Mucosa of rectum (tissue), 2 donors: ENCODE measurements around the gene PTGES3L.
"Not testable (repeated sequence)": the region's sequence is repeated elsewhere in the genome, so short reads cannot be mapped to it uniquely, and the experiment has no call there.

Experiments used
- H3K27ac ChIP-seq, 2 donors: one replicate each; pipeline ENCODE4 v1.7.0; 2013; ENCODE audit warnings: inconsistent platforms in 2 of 2, low read depth in 2 of 2, low read length in 2 of 2
- H3K27me3 ChIP-seq, 2 donors: one replicate each; pipeline ENCODE4 v1.7.0; 2013; ENCODE audit warnings: low read length in 2 of 2; ENCODE audit not compliant: control insufficient read depth in 2 of 2, insufficient read depth in 2 of 2
- H3K36me3 ChIP-seq, 2 donors: one replicate each; pipeline ENCODE4 v1.7.0; 2013; ENCODE audit warnings: low read length in 2 of 2; ENCODE audit not compliant: control insufficient read depth in 2 of 2, insufficient read depth in 2 of 2
- H3K4me1 ChIP-seq, 2 donors: one replicate each; pipeline ENCODE4 v1.7.0; 2013; ENCODE audit warnings: low read length in 2 of 2, mild to moderate bottlenecking in 1 of 2; ENCODE audit not compliant: control insufficient read depth in 2 of 2, insufficient read depth in 2 of 2
- H3K4me3 ChIP-seq, 2 donors: one replicate each; pipeline ENCODE4 v1.7.0; 2013; ENCODE audit warnings: low read length in 2 of 2
- H3K9ac ChIP-seq, 2 donors: one replicate each; pipeline ENCODE4 v1.7.0; 2013; ENCODE audit warnings: low read length in 2 of 2, low read depth in 1 of 2, mild to moderate bottlenecking in 1 of 2
- H3K9me3 ChIP-seq, 2 donors: one replicate each; pipeline ENCODE4 v1.7.0; 2013; ENCODE audit warnings: low read length in 2 of 2; ENCODE audit not compliant: control insufficient read depth in 2 of 2
- donor health status: healthy.
- donor health status: Normal muscosa, but diverticular disease.

PTGES3L gene

DNA sequence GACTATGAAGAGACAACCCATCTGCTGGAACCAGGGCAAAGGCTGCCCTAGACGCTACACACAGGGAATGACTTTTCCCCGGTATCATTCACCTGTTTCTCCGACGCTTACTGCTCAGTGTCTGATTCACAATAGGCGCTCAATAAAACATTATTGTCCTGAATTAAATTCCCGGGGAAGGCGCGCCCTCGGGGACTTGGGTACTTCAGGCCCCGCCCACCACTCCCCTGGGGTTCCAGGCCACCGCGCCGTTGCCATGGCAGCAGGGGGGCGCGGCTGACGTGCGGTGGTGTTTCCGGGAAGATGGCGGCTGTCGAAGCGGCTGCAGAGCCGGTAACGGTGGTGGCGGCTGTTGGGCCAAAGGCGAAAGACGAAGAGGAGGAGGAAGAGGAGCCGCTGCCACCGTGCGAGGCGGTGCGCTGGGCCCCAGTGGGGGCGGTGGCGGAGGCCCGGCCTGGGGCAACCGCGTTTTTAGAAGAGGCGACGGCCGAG lies 440 bp upstream of the PTGES3L start, which contains the start of gene RUNDC1:
RUNDC1 (plus strand) TSS at position 292 of the 492 bp plus-strand sequence; CDS start at position 304, 12 bp downstream.
- Histone ChIP-seq H3K9me3 (no peaks in the 10 kb centered on the region), H3K27ac (peak within 1 kb of the TSS; percentile 89 to 90), H3K9ac (peak within 1 kb of the TSS; percentile 82 to 89), H3K36me3 (peaks cover 0 to 8% of the 10 kb centered on the region in 2 donors), H3K4me1 (peaks cover 26 to 27% of the 10 kb centered on the region in 2 donors), H3K4me3 (peak within 1 kb of the TSS; percentile 93 to 94), H3K27me3 (no peaks in the 10 kb centered on the region)

DNA sequence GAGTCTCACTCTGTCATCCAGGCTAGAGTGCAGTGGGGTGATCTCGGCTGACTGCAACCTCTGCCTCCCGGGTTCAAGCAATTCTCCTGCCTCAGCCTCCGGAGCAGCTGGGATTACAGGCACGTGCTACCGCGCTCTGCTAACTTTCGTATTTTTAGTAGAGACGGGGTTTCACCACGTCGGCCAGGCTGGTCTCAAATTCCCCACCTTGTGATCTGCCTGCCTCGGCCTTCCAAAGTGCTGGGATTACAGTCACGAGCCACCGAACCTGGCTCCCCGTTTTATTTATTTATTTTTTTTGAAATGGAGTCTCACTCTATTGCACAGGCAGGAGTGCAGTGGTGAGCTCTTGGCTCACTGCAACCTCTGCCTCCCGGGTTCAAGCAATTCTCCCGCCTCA lies 4.2 kb downstream of the PTGES3L start:
- H3K9me3 ChIP-seq, H3K27ac ChIP-seq, H3K4me3 ChIP-seq, H3K27me3 ChIP-seq, H3K36me3 ChIP-seq, H3K9ac ChIP-seq: not testable (repeated sequence)
- peaks cover 13% of the 10 kb centered on the region in 2 donors for H3K4me1 ChIP-seq

DNA sequence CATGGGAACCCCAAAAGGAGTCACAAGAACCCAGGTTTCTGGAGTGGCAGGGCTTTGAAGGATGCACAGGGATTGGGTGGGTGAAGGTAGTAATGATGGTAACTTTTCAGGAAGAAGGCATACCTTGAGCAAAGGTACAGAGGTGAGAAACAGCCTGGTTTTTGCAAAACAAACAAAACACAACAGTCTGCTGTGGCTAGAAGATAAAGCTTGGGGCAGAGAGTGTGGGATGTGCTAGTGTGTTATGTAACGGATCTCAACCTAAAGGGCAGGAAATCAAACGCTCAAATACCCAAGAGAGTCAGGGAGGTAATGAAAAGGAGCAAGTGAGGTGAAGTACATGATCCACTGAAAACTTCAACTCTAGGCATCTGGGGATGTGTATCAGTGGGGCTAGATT lies 4.6 kb downstream of the PTGES3L start:
- peaks cover 13% of the 10 kb centered on the region in 2 donors for H3K4me1 ChIP-seq
- no peak overlapping the region for H3K4me3 ChIP-seq
- H3K27me3 ChIP-seq = no peaks in the 10 kb centered on the region
- no peak overlapping the region for H3K9ac ChIP-seq
- H3K9me3 ChIP-seq = no peaks in the 10 kb centered on the region
- no peaks in the 10 kb centered on the region for H3K36me3 ChIP-seq
- no peak overlapping the region for H3K27ac ChIP-seq

DNA sequence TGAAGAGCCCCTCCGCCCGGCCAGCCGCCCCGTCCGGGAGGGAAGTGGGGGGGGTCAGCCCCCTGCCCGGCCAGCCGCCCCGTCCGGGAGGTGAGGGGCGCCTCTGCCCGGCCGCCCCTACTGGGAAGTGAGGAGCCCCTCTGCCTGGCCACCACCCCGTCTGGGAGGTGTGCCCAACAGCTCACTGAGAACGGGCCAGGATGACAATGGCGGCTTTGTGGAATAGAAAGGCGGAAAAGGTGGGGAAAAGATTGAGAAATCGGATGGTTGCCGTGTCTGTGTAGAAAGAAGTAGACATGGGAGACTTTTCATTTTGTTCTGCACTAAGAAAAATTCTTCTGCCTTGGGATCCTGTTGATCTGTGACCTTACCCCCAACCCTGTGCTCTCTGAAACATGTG lies 6.6 kb downstream of the PTGES3L start:
- H3K4me1 ChIP-seq, H3K36me3 ChIP-seq, H3K27me3 ChIP-seq, H3K27ac ChIP-seq, H3K9ac ChIP-seq, H3K4me3 ChIP-seq, H3K9me3 ChIP-seq: not testable (repeated sequence)

DNA sequence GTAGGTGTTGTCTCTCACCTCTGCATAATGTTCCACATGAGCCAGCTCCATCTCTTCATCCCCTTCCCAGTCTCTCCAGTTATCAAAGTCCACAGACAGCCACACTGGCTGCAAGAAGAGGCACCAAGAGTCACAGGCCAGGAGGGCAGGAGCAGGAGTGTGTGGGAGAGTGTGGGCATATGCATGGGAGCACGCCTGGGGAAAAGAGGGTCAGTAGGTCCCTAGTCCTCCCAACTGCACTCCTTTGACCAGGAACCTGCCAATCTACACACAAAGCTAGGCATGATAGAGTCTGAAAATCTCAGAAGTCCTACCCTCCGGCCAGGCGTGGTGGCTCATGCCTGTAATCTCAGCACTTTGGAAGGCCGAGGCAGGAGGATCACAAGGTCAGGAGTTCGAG lies 8.3 kb downstream of the PTGES3L start:
- Histone ChIP-seq H3K27ac (no peak overlapping the region), H3K9ac (no peak overlapping the region), H3K27me3 (no peaks in the 10 kb centered on the region), H3K9me3 (no peaks in the 10 kb centered on the region), H3K4me1 (no peaks in the 10 kb centered on the region), H3K4me3 (no peak overlapping the region), H3K36me3 (no peaks in the 10 kb centered on the region)

DNA sequence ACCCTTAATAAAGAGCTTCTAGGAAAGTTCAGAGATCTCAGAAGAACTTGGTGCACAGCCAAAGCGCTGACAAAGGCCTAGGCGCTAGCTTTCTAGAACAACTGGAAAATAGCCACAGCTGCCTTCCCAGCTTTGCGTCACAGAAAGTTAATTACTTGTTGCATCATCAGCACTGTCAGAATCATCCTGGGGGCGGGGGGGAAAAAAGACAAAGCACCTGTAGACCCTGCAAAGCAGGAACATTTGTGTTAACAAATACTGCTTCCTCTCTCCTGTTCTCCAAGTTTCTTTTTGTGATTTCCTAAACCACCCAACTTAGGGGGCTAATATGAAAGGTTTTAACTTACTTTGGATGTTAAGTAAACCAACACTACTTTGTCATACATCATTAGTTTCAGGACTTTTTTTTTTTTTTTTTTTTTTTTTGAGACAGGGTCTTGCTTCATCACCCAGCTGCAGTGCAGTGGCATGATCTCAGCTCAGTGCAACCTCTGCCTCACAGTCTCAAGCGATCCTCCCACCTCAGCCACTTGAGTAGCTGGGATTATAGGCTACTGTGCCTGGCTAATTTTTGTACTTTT lies 10.8 kb downstream of the PTGES3L start:
- Histone ChIP-seq H3K4me1 (no peaks in the 10 kb centered on the region), H3K9ac (no peak overlapping the region), H3K27me3 (no peaks in the 10 kb centered on the region), H3K27ac (no peak overlapping the region), H3K9me3 (no peaks in the 10 kb centered on the region), H3K36me3 (peaks cover 0 to 1% of the 10 kb centered on the region in 2 donors), H3K4me3 (no peak overlapping the region)

DNA sequence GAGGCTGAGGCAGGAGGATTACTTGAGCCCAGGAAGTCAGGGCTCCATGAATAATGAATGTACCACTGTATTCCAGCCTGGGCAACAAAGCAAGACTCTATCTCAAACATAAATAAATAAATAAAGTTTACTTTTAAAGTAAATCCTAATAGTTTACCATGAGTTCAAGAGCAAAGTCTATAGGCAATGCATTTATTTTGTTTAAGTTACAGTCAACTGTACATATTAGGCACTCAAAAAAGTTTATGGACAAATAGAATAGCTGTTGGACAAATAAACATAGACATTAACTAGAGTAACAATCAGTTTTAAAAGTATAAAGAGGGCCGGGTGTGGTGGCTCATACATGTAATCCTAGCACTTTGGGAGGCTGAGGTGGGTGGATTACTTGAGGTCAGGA lies 12.0 kb downstream of the PTGES3L start:
- Histone ChIP-seq H3K4me1 (peaks cover 5 to 6% of the 10 kb centered on the region in 2 donors), H3K4me3 (no peak overlapping the region), H3K9ac (no peak overlapping the region), H3K27ac (no peak overlapping the region), H3K27me3 (no peaks in the 10 kb centered on the region), H3K36me3 (peaks cover 0 to 2% of the 10 kb centered on the region in 2 donors), H3K9me3 (no peaks in the 10 kb centered on the region)

DNA sequence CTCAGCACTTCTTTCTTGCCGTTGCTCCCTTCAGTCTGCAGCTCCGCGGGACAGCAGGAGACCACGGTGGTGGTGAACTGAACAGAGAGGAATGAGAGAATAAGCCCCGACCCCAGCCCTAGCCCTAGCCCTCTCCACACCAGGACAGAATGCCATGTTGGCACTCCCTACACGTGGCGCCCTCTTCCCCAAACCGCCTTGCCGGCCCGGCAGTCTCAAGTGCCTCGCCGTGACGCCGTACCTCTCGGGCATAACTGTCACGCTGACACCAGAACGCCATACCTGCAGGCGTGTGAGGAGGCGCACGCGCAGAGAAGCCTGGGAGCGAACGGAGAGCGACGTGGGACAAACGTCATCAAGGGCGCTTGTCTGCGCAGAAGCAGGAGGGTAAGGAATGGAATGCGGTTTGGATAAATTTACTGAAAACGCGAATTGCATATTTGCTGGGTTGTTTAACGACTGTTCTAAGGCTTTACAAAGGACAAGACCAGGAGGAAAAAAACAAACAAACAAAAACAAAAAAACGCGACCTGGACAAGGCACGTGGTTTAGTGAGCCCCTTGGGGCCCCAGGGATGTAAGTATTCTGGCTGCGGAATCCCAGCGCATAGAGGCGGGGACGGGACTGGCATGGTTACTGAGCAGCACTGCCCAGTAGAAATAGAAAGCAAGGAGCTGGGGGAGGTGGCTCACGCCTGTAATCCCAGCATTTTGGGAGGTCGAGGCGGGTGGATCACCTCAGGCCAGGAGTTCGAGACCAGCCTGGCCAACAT lies 15.5 kb downstream of the PTGES3L start, which contains the start of gene AARSD1:
AARSD1 (minus strand) TSS at position 294 of the 772 bp plus-strand sequence; CDS start at position 280, 14 bp downstream.
- Histone ChIP-seq H3K9ac (peak within 1 kb of the TSS; percentile 70 to 87), H3K27ac (peak within 1 kb of the TSS; percentile 72 to 81), H3K4me1 (peaks cover 5 to 6% of the 10 kb centered on the region in 2 donors)

DNA sequence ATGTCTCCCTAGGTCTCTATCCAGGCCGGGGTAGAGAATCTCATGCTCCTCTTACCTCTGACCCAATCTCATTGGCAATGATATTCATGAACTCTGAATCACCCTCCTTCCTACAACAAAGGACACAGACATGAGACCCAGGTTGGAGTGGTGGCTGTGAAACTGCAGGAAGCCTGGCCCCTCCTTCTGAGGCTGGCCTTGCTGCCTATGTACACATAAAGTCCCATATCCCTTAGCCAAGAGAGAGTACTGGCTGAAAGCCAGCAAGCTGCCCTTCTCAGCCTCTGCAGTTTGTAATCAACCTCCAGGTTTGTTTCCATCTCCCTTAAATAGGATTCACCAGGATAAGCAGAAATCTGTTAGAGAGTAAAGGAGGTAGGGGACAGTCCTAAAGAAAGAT lies 26.2 kb downstream of the PTGES3L start:
- H3K4me1 ChIP-seq = no peaks in the 10 kb centered on the region
- H3K36me3 ChIP-seq = peaks cover 45 to 67% of the 10 kb centered on the region in 2 donors

More for the DNA sequence above, 15.5 kb downstream of the PTGES3L start, which contains the start of gene AARSD1:
- no peaks in the 10 kb centered on the region for H3K27me3 ChIP-seq
- H3K36me3 ChIP-seq = peaks cover 16 to 21% of the 10 kb centered on the region in 2 donors
- H3K4me3 ChIP-seq = peak within 1 kb of the TSS; percentile 83 to 95
- H3K9me3 ChIP-seq = no peaks in the 10 kb centered on the region

More for the DNA sequence above, 26.2 kb downstream of the PTGES3L start:
- Histone ChIP-seq H3K4me3 (no peak overlapping the region), H3K27ac (no peak overlapping the region), H3K9ac (no peak overlapping the region), H3K9me3 (no peaks in the 10 kb centered on the region), H3K27me3 (no peaks in the 10 kb centered on the region)
